NCI-H1417 treated with DMSO at 0.1 percent for 48 hours (cell line): ENCODE data around the gene ZMPSTE24.

ENCODE experiments used
- DNase-seq: peaks from one replicate; lab custom pipeline; 2025; lab: John Stamatoyannopoulos, UW

The ZMPSTE24 gene

GRCh38 chr1:40305451-40305850, 47.4 kb downstream of the ZMPSTE24 start:
- no peak for DNase-seq

DNA sequence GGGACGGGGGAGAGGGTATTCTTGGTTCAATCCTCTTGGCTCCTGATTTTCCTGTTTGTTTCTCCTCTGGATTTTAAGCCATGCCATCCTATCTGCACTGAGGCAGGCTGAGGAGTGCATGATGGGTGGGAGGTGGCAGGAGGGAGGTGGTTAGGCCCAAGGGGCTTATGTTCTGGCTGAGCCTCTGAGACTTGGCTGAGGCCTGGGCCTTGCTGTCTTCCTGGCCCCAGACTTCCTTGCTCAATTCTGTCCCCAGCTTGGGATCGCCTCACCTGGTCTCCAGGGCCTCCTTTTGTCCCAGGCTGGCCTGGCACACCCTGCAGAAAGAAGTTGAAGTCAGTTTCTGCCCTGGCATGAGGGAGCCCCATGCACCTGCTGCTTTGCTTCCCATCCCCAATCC, 47.8 kb downstream of the ZMPSTE24 start:
- DNase-seq, result no peak

- no peak for DNase-seq
Measured at GRCh38 chr1:40306296-40306695, 48.3 kb downstream of the ZMPSTE24 start.

DNA sequence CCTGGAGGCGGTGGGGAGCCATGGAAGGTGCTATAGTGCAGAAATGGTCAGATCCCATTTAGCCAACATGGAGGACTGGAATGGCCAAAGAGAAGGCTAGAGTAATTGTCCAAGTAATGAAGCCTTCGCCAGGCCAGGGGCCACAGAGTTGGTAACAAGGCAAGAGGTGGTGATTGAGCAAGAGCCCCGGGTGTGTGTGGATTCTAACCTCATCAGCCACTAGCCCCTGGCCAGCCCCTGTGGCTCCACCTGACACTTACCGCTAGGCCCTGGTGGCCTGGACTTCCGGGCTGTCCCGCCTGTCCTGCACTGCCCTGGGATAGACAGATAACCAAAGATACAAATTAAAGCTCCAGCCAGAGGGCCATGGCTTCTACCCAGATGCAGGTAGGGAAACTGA, 49.1 kb downstream of the ZMPSTE24 start:
- DNase-seq, result no peak

- DNase-seq, result no peak
Measured at GRCh38 chr1:40308036-40308727, 50.1 kb downstream of the ZMPSTE24 start.

DNA sequence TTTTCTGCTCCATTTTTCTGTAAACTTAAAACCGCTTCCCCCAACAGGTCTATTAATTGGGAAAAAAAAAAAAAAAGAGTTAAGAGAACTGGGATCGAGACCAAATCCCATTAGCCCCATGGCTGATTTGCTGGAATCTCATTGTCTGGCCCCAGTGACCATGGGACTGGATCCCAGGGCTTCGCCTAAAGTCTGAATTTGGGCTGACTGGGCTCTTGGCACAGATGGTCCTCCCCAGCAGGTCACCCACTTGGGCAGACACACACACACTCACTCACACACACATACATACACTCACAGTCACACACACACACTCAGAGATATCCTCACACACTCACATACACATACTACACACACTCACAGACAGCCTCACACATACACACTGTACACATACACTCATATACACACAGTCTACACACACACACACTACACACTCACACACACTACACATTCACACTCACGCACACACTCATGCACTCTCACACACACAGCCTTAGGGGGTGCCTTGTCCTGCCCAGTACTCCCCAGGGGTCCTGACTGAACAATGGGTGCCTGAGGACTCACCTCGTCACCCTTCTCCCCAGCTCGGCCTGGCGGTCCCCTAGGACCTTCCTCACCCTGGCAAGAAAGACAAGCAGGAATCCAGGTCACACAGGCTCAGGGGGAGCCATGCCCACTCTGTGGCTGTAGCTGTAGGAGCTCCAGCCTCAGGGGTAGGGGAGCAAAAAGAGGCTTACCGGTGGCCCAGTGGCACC, 51.5 kb downstream of the ZMPSTE24 start:
- no peak for DNase-seq

- no peak for DNase-seq
Measured at GRCh38 chr1:40310129-40310461, 52.1 kb downstream of the ZMPSTE24 start.

DNA sequence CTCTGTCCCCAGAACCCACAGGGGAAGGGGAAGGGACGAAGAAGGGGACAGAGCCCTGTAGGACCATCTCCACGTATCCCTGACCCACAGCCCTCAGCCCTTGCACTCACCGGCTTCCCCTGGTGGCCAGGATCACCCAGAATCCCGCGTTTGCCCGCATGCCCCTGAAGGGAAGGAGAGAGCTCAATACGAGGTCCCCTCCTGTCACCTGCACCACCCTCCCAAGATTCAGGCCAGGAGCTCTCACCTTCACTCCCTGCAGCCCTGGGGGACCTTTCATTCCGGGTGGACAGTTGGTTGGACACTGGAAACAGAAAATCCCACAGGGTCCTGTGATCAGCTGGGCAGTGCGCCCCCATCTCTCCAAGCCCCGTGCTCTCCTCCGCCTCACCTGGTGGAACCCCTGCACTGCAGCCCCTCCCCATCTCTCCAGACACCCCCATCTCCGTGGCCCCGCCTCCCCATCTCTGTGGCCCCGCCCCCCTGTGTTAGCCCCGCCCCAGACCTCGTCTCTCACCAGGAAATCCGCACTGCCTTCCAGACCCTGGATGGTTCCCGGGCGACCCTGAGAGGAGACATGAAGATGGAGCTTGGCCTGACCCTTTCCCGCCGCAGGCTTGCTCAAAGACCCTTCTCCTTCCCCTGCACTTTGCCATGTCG, 53.1 kb downstream of the ZMPSTE24 start:
- no peak for DNase-seq

DNA sequence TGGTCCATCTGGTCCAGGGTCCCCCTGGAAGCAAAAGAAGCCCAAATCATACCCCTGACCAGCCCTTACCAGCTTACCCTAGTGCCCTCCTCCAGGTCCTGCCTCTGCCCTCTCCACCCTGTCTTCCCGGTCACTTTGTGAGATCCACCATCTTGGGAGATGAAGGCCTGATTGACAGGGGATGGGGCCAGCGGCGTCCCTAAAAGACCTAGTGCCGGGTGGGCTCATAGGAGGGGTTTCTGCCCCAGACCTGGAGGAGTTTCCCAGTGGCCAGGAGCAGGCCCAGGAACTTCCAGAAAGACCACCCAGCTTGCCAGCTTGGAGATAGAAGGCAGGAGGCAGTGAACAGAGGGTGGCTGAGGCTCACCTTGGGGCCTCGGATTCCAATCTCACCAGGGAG, 53.7 kb downstream of the ZMPSTE24 start:
- DNase-seq, result no peak

DNA sequence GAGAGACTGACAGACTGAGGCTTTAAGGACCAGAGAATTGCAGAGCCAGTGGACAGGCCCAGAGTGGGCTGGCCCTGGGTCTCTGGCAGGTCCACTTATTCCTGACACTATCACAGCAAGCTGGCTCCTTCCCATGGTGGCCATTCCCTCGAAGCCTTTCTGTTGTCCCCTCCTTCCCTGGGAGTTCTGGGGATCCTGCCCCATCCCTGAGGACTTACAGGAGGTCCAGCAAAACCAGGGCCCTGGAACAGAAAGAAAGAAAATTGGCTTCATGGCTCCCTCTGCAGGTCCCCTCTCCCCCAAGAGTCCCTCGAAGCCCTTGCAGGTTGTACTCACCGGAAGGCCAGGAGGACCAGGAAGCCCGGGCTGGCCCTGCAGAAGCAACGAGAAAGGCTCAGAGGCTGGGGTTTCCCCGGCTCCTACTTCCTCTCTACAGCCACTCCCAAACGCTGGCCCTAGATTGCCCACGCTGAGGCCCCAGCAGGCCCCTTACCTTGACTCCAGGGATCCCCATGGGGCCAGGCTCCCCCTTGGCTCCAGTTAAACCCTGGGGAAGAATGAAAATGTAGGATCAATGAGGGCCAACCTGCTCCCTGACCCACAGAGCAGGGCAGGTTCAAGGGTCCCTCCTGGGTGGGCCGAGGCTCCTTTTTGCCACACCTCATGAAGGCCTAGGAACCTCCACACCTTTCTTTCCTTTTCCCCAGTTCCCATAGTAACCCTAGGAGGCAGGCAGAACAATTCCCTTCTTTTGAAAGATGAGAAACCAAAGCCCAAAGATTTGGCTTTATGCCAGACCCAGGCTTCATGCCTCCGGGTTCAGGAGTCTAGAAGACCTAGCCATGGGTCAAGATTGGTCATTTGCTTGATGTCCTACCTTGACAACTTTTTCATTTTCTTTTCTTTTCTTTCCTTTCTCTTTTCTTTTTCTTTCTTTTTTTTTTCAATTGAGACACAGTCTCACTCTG, 54.5 kb downstream of the ZMPSTE24 start:
- DNase-seq, result no peak

GRCh38 chr1:40313329-40313957, 55.4 kb downstream of the ZMPSTE24 start:
- no peak for DNase-seq

DNA sequence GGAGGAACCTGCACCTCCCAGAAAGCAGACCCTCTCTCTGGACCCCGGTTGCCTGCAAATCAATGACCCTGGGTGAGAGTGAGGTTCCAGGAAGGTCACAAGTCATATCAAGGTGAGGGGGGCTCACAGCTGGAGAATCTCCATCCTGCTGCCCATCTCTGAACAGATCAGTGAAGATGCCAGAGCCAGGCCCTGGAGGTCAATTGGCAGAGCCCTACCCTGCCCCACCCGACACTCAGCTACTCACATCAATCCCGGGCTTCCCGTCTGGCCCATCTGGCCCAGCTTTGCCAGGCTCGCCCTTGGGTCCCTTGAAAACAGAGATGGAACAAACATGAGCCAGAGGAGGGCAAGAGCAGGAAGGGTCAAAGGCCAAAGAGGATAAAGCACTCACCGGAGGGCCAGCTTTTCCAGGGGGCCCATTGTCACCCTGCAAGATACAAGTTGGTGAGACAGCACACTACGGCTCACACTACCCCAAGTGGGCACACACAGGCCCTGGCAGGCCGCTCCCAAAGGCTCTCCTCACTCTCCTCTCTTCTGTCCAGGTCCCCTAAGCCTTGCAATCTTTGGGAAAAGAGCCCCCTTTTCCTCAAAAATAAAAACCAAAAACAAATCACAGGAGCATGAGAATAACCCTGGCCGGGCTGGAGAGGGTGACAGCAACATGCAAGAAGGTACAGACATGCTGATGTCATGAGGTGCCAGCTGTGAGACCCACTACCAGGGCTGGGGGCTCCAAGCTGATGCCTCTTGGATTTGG, 56.1 kb downstream of the ZMPSTE24 start:
- DNase-seq, result no peak

GRCh38 chr1:40314721-40315238, 56.7 kb downstream of the ZMPSTE24 start:
- DNase-seq, result no peak

GRCh38 chr1:40315239-40315794, 57.3 kb downstream of the ZMPSTE24 start:
- DNase-seq, result no peak

DNA sequence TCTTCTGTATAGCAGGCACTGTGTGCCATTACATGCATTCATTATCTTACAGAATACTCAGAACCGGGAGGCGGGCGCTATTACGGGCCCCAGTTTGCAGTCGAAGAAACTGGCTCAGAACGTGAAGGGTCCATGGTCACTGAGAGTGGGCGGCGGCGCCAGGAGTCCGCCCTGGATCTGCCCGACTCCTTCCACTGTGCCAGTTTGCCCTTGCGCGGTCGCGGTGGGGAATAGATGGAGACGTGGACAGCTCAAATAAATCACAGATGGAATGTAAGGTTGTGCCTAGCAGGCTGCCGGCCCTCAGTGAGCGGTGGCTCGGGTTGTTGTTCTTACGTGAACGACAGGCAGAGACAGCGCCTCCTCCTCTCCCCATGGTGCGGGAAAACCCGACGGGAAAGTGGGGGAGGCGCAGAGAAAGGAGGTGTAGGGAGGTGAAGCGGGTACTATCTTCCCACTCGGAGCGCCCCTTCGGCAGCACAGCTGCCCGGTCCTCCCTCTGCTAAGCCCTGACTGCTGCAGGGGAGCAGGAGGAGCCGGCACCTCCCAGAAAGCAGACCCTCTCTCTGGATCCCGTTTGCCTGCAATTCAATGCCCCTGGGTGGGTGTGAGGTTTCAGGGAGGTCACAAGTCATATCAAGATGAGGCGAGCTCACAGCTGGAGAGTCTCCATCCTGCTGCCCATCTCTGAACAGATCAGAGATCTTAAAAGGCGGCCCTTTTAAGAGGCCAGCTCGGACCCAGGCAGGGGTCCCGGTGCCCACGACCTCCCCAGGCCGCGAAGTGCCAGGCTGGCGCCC, 58.0 kb downstream of the ZMPSTE24 start:
- DNase-seq, result no peak

GRCh38 chr1:40316595-40317393, 58.8 kb downstream of the ZMPSTE24 start, which contains the start of gene COL9A2:
TSS of gene COL9A2 (minus strand) at chr1:40317286. CDS start at chr1:40317197, 89 bp downstream.
- DNase-seq, result no peak

DNA sequence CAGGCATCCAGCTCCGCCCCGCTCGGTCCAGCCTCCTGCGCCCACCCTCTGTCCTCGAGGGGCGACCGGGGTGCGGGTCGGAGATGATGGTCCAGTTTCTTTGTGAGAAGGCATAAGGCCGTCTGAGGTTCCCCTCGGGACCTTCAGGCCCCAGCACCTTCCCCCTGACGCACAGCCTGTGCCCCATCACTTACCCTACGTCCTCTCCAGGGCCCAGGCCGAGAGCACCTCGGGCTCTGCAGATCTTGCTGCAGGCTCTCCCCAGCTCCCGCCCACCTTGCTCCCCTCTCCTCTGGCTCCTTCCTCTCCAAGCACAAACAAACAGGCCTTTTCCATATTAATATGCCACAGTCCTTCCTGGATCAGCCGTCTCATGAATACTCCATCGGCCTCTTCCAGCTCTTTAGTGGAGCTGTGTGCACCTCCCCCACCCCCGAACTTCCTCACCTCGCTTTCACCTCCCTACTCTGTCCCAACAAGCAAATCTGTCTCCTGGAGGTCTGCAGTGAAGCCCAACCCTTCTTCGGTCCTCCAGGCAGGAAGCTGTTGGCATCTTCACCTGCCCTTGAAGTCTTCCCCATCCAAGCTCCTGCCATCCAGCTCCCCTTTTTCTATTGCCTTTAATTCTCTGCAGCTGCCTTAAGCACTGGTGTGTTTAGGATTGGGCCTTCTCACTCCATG, 59.5 kb downstream of the ZMPSTE24 start:
- DNase-seq, result no peak

DNA sequence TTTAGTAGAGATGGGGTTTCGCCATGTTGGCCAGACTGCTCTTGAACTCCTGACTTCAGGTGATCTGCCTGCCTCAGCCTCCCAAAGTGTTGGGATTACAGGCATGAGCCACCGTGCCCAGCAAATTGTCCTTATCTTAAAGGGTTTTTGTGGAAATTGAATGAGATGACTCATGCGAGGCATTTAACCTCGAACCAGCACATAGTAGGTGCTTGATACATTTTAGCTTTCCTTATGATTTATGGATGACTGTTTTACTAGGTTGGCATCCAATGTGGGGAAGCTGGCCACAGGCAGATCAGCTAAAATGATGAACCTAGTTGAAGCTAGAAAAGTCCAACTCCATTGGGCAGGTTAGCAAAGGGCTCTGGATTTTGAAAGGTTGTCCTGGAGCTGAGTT, 60.4 kb downstream of the ZMPSTE24 start:
- no peak for DNase-seq
